Stimulated activated CD8-positive, alpha-beta memory T cell treated with anti-CD3 and anti-CD28 coated beads, Interleukin-12 subunit alpha, Interleukin-12 subunit beta, amount 100 ng/mL, for 1 hour (primary cell): ENCODE measurements around the gene HCRTR1.
A peak's percentile ranks its signal among the peaks of the same experiment; 100 is the strongest.
"Not testable (repeated sequence)": the region's sequence is repeated elsewhere in the genome, so short reads cannot be mapped to it uniquely, and the experiment has no call there.

Experiments
- DNase-seq: peaks from one replicate; pipeline ENCODE4 v3.0.0-alpha.2; 2020; ENCODE audit warnings: low read depth

Gene HCRTR1

DNA sequence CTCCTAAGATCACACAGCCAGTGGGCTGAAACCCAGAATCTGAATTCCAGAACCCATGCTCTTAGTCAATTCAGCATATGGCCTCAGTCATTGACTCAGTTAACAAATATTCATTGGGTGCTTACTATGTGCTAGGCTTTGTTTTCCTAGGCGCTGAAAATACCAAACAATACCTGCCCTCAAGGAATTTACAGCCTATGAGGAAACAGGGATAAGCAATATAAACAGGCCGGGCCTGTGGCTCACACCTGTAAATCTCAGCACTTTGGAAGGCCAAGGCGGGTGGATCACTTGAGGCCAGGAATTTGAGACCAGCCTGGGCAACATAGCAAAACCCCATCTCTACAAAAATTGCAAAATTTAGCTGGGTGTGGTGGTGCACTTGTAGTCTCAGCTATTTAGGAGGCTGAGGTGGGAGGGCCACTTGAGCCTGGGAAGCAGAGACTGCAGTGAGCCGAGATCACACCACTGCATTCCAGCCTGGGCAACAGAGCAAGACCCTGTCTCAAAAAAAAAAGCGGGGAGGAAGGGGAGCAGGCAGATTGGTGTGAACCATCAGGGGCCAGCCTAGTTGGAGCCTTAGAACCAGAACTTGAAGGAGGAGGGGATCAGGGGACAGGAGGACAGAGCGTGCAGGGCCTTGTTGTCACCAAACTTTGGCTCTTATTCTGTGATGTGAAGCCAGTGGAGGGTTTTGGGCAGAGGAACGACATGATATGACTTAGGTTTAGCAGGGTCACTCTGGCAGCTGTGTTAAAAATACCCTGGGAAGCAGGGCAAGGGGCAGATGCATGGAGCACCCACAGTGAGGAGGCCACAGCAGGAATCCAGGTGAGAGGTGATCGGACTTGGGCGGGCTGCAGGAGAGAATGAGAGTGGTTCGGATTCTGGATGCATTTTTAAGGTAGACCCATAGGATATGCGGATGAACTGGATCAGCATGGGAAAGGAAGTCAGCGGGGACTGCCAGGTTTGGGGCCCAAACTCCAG is 35.4 kb upstream of the HCRTR1 start:
- DNase-seq = no peak

DNA sequence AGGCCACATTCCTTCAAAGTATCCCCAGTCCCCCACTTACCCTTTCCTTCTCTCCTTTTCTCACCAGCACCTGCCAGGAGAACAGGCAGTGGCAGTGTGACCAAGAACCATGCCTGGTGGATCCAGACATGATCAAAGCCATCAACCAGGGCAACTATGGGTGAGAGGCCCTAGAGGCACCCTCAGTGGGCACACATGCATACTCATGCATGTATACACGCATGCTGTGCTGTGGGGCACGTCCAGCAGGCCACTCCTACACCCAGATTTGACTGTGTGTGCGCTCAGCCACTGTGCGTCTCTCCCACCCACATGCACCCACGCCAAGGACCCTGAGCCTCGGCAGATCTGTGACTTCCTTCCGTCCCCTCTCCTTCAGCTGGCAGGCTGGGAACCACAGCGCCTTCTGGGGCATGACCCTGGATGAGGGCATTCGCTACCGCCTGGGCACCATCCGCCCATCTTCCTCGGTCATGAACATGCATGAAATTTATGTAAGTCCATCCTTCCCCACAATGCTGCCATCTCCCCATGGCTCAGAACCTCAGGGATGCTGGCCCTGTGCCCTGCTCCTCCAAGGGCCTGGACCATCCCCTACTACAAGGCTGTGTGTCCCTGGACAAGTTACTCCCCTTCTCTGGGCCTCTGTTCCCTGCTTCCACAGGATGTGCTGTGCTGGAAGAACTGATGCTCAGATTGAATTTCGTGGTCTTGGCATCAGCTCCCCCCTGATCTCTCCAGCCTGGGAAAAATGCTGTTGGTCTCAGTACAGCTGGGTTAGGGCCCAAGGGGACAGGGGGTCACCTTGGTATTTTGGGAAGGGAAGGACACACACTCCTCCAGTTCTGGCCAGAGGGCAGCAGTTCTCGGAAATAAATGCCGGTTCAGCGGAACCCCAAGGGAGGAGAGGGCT is 34.2 kb upstream of the HCRTR1 start:
- no peak for DNase-seq

DNA sequence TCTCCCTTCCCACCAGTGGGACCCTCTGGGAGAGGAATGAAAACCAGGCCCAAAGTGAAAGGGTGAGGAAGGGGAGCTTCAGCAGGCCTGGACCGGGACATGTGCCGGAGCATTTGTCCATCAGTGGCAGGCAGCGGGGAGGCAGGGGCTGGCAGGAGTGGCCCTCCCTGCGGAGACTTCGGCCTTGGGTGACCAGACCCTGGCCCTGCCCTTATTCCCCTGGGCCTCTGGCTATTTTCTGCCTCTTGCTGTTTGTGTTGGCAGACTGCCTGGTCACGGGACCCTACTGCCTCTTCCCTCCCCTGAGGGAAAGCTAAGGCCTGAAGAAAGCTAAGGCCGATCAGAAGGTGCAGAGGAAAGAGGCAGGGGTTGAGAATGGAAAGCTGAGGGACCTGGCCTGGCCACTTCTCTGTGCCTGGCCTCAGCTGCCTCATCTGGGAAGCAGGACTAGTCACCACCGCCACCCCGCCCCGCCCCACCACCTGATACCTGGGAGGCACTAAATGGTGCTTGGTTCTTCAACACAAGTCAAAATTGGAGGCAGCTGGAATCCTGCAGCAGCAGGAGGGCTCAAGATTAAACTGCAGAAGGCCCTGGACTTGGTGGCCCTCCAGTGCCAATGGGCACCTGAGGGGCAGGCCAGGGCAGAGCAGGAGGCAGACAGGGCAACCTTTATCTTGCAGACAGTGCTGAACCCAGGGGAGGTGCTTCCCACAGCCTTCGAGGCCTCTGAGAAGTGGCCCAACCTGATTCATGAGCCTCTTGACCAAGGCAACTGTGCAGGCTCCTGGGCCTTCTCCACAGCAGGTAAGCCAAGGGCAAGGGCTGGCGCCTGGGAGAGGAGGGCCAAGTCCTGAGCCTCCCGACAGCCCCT is 33.3 kb upstream of the HCRTR1 start:
- no peak for DNase-seq

DNA sequence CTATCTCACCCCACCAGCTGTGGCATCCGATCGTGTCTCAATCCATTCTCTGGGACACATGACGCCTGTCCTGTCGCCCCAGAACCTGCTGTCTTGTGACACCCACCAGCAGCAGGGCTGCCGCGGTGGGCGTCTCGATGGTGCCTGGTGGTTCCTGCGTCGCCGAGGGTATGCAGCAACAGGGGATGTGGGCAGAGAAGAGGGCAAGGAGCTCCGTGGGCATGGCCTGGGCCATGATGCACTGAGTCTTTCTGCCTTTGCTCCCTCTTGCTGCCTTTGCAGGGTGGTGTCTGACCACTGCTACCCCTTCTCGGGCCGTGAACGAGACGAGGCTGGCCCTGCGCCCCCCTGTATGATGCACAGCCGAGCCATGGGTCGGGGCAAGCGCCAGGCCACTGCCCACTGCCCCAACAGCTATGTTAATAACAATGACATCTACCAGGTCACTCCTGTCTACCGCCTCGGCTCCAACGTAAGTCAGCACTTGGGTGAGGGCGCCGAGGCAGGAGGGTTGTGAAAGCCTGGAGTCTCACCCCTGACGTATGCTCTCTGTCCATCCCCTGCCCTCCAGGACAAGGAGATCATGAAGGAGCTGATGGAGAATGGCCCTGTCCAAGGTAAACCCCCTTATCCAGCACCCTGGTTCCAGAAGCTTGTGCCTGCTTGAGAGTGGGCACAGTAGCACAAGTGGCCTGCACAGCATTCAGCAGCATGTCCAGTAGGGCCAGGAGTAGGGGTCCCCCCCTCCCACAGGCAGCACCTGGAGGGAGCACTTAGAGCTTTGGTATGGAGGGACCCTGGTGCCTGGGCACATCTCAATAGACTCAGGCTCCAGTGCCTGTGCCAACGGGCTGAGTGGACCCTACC is 32.4 kb upstream of the HCRTR1 start:
- DNase-seq = no peak

DNA sequence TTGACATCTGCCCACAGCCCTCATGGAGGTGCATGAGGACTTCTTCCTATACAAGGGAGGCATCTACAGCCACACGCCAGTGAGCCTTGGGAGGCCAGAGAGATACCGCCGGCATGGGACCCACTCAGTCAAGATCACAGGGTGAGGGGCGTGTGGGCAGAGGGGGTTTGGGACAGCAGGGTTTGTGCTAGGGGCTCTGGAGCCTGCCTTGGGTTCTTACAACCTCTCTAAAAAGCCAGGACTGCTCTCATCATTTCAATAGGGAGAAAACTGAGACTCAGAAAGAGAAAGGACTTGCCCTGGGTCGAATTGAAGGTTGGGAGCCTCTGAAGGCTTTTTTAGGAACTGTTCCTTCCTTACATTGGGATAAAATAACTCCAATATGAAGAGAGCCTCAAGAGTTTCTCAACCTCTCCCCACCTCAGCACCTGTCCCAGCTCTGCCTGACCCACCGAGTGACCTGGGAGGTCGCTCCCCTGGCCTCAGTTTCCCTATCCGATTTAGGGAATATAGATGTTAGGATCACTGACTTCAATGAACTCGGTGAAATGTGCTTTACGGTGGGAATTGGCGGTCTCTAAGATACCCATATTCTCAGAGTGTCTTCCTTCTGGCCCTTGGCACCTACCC is 31.6 kb upstream of the HCRTR1 start:
- no peak for DNase-seq

DNA sequence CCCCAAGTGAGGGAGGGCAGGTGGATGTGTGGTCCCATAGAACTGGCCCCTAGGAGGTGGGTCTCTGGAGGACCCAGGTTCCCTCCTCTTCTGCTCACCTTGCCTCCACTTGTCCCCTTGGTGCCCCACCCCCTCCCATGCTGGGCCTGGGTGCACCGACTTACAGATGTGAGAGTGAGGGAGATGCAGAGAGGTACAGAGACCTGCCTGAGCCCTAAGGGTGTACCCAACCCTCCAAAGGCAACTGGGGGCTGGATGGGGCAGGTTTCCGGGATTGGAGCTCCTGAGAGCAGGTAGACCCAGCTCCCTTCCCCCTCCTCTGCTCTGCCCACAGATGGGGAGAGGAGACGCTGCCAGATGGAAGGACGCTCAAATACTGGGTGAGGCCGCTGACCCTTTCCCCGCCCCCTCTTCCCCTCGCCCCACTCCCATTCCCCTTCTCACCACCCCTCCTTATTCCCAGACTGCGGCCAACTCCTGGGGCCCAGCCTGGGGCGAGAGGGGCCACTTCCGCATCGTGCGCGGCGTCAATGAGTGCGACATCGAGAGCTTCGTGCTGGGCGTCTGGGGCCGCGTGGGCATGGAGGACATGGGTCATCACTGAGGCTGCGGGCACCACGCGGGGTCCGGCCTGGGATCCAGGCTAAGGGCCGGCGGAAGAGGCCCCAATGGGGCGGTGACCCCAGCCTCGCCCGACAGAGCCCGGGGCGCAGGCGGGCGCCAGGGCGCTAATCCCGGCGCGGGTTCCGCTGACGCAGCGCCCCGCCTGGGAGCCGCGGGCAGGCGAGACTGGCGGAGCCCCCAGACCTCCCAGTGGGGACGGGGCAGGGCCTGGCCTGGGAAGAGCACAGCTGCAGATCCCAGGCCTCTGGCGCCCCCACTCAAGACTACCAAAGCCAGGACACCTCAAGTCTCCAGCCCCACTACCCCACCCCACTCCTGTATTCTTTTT is 30.8 kb upstream of the HCRTR1 start:
- DNase-seq = no peak

DNA sequence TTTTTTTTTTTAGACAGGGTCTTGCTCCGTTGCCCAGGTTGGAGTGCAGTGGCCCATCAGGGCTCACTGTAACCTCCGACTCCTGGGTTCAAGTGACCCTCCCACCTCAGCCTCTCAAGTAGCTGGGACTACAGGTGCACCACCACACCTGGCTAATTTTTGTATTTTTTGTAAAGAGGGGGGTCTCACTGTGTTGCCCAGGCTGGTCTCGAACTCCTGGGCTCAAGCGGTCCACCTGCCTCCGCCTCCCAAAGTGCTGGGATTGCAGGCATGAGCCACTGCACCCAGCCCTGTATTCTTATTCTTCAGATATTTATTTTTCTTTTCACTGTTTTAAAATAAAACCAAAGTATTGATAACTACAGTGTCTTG is 30.2 kb upstream of the HCRTR1 start:
- DNase-seq = not testable (repeated sequence)

DNA sequence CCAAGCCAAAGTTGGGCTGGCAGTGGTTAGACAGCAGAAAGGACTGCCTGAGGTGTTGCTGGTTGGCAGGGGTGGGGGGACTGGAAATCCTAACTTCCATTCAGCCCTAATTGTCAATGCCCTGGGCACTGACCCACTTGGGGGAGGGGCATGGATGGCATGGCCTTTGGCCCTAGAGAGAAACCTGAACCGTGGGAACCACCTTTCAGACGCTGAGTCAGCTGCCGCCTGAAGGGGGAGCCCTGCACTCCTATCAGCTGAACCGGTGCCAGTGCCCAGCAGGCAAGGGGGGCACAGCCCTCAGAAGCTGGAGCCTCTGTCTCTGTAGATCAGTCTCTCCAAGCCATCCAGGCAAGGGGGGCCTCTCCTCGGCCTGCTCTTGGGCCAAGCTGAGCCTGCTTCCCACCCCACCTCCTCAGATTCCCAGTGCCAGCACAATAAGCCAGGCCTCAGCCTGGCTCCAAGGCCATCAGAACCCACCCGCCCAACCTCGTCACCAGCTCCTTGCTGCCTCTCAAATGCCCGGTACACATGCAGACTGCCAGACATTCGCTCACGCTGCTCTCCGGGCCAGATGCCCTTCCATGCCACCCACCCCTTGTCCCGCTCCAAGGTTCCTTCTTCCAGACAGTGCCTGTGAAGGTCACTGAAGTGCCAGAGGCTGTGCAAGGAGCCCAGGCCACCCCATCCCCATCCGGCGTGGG is 29.6 kb upstream of the HCRTR1 start:
- peak; percentile 5 for DNase-seq

DNA sequence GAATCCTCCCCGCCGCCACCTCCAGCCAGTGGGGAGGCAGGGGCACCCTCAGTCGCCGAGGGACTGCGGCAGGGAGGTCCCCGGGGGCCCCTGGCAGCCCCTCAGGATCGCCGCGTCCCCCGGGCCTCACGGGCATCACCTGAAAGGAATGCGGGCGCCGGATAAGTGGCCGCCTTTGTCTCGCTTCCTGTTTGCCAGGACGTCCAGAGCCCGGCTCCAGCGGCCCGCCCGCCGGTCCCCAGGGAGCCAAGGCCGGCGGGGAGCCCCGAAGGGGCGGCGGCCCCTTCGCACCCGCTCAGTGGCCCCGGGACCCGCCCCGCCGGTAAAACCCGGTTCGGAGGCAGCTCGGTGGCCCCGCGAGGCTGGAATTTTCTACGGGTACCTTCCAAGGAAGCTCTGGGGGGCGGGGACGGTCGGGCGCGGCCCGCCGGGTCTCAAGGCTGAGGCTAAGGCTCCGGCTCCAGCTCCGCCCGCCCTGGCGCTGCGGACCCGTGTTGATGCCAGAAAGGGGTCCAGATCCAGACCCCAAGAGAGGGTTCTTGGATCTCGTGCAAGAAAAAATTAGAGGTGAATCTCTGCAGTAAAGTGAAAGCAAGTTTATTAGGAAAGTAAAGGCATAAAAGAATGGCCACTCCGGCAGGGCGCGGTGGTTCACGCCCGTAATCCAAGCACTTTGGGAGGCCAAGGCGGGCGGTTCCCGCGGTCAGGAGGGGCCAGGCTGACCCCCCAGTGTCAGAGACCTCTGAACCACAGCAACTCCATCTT is 28.6 kb upstream of the HCRTR1 start:
- no peak for DNase-seq

DNA sequence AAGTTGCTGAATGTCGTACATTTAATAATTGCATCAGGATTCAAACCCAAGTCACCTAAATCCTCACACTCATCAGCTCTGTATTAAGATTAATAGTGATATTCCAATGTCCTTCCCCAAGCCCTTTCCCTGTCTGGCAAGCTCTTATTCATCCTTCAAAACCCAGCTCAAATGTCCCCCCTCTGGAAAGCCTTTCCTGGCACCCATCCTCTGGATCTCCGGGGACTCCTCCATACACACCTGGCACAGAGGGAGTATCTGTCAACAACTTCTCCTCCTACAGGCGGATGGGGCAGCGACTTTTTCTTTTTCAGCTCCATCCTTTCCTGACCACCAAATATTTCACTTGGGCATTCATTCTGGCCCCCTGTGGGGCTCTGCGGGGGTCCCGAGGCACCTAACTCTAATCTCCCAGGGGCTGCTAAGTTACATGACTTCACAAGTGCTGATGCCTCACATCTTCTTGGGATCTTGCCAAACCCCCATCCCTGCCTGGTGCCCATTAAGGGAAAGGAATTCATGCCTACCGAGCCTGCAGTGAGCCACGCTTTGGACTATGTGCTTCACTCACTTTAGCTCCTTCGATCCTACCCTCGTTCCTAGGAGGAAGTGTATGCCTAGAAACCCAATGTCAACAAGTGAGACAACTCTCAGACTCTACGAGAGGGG is 25.9 kb upstream of the HCRTR1 start:
- no peak for DNase-seq

DNA sequence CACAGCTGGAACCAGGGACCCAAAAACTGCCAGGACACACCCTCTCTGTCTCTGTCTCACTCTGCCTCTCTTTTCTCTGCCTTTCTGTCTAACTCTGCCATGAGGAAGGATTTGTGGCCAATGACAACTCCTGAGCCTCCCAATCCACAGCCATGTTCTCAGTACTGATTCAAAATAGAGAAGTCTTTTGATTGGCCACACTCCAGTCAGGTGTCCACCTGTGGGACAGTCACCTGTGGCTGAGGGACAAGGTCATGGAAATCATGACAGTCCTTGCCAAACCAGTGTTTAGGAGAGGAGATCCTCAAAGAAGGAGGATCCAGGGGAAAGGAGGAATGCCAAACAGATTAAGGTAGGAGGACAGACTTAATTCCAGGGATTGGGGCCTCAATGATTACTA is 25.4 kb upstream of the HCRTR1 start:
- DNase-seq = no peak

DNA sequence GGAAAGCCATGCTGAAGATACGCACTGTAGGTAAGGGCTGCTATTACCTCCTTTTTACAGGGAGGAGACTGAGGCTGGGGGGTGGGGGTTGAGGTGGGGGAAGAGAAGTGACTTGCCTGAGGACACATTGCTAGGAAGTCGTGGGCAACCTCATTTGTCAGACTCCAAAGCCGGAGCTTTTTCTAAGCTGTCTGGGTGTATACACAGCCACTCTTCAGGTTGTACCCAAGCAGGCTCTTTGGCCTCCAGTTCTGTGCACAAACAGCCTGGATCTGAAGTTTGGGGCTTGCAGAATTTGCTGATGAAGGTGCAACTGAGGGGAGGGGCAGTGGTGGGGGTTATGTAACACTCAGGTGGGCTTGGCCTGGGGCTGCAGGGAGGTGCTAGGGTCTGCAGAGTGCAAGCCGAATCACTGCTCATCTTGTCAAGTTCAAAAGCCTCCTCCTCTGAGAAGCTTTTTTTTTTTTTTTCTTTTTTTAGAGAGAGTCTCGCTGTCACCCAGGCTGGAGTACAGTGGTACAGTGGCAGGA is 24.3 kb upstream of the HCRTR1 start:
- DNase-seq = no peak

DNA sequence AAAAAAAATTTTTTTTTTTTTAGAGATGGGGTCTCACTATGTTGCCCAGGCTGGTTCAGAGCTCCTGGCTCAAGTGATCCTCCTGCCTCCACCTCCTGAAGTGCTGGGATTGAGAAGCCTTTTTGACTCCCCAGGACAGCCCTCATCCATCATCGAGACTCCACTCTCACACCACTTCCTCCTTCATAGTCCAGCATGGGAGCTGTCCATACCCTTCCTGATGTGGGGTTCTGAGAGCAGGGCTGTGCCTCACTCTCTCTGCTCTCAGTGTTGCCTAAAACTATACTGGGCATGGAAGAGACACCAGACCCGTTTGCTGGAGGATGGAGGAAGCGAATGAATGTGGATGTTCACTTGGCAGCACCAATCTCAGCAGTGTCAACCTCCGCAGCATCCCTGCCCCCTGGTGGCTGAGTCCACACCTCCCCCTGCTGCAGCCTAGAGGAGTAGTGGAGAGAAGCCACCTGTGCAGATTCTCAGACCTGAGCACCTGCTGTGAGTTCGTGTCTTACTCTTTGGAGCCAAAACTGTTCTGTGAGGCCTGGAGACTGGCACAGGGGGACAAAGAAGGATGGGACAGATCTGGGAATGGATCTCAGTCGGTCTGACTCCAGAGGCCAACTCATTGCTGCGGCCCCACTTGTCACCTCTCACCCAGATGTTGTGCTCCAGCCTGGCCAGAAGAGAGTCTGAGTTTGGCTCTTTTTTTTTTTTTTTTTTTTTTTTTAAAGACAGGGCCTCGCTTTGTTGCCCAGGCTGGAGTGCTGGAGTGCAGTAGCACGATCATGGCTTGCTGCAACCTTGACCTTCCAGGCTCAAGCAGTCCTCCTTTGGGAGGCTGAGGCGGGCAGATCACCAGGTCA is 23.5 kb upstream of the HCRTR1 start:
- DNase-seq = peak; percentile 21

DNA sequence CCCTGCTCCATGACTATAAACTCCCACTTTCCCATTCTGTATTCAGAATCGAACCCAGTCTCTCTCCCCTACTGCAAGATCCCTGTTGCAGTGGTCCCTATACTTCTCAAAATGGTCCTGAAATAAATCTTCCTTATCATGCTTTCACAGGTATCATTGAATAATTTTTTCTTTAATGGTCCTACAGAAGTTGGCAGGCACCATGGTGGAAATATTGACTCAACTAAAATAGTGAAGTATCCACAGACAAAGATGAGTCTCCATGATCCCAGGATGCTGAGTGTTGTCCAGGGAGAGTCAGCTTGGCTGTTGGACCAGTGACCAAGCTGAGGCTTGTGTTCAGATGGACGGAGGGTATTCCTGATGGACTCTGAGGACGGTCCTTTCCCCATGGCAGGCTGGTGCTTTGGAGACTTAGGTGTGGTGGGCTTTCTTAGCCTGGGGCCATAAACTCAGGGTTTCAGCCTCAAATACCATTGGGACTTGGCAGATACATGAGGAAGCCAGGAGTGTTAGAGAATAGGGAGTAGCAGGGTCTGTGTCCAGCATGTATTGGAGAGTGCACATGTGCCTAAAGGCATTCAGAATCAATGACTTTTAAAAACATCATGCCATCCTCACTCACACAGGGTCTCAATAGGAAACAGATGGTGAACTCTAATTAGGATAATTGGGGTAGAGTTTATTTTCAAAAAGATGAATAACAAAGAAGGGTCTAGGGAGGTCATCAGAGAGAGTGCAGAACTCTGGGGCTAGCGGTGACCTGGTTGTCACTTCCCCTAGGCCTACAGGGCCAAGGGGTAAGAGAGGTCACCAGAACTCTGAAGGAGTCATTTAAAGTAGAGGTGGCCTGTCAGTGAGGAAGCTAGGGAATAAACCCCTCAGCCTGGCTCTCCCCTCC is 21.4 kb upstream of the HCRTR1 start:
- no peak for DNase-seq

DNA sequence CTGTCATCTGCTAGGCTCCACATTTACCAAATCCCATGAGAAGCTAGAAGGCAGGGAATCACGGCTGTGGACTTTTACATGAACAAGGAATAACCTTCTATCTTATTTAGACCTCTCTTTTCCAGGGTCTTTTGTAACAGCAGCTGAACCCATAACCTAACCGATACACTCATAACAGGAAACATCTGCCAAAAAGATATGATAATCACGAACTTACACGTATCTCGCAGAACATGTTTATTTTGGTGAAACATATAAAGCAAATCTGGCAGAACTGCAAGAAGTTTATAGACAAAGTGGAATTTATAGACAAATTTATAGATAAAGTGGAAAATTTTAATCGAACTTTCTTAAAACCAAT is 20.8 kb upstream of the HCRTR1 start:
- no peak for DNase-seq
